Measurements from ENCODE around the gene SEZ6L2. TPM values are rescaled to one million over a fixed set of nuclear protein-coding genes. Genes with fewer than 3 reads are reported as not detected.
A peak's percentile ranks its signal among the peaks of the same experiment; 100 is the strongest.

Gene SEZ6L2
- total and polyA plus RNA-seq, 2 of the 13 experiments (the other 11 are each of a cell fraction or from before 2014, with no cell fraction given), result 14.9 to 16.9 TPM

DNA sequence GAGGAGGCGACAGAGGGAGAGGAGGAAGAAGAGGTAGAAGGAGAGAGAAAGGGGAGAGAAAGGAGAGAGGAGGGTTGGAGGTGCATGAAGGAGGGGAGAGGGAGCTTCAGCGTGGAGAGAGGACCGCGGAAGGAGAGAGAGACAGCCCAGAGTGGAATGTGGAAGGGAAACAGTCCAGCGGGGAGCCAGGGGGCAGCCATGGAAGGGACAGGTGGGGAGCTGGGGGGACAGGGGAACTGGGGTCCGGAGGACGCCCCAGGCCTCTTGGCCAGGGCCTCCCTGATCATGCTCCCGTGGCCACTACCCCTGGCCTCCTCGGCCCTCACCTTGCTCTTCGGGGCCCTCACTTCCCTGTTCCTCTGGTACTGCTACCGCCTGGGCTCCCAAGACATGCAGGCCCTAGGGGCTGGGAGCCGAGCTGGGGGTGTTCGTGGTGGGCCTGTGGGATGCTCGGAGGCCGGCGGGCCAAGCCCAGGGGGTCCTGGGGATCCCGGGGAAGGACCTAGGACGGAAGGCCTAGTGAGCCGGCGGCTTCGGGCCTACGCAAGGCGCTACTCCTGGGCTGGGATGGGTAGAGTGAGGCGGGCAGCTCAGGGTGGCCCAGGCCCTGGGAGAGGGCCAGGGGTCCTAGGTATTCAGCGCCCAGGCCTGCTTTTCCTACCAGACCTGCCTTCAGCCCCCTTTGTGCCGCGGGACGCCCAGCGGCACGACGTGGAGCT is 1.7 kb upstream of the SEZ6L2 start (continued):
- TF ChIP-seq, protein P1, sequence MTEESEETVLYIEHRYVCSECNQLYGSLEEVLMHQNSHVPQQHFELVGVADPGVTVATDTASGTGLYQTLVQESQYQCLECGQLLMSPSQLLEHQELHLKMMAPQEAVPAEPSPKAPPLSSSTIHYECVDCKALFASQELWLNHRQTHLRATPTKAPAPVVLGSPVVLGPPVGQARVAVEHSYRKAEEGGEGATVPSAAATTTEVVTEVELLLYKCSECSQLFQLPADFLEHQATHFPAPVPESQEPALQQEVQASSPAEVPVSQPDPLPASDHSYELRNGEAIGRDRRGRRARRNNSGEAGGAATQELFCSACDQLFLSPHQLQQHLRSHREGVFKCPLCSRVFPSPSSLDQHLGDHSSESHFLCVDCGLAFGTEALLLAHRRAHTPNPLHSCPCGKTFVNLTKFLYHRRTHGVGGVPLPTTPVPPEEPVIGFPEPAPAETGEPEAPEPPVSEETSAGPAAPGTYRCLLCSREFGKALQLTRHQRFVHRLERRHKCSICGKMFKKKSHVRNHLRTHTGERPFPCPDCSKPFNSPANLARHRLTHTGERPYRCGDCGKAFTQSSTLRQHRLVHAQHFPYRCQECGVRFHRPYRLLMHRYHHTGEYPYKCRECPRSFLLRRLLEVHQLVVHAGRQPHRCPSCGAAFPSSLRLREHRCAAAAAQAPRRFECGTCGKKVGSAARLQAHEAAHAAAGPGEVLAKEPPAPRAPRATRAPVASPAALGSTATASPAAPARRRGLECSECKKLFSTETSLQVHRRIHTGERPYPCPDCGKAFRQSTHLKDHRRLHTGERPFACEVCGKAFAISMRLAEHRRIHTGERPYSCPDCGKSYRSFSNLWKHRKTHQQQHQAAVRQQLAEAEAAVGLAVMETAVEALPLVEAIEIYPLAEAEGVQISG (CRISPR knock-in tag; IDR thresholded peaks at IDR 0.05), result peak; percentile 57
- TF ChIP-seq, protein P2, sequence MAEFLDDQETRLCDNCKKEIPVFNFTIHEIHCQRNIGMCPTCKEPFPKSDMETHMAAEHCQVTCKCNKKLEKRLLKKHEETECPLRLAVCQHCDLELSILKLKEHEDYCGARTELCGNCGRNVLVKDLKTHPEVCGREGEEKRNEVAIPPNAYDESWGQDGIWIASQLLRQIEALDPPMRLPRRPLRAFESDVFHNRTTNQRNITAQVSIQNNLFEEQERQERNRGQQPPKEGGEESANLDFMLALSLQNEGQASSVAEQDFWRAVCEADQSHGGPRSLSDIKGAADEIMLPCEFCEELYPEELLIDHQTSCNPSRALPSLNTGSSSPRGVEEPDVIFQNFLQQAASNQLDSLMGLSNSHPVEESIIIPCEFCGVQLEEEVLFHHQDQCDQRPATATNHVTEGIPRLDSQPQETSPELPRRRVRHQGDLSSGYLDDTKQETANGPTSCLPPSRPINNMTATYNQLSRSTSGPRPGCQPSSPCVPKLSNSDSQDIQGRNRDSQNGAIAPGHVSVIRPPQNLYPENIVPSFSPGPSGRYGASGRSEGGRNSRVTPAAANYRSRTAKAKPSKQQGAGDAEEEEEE (CRISPR knock-in tag; IDR thresholded peaks at IDR 0.05; ENCODE audit: borderline replicate concordance), result no peak
- TF ChIP-seq ZNF605 (CRISPR knock-in tag; IDR thresholded peaks at IDR 0.05) (peak; percentile 82), STAG1 (CRISPR knock-in tag; IDR thresholded peaks at IDR 0.05) (no peak), PHB2 (IDR thresholded peaks at IDR 0.05; ENCODE audit: partially characterized antibody) (peak; percentile 18), PCBP1 (IDR thresholded peaks at IDR 0.05; ENCODE audit: borderline replicate concordance, low read depth, low read length) (0 out of 2 replicates have a peak, but pooled peaks have one; percentile 50), PAWR (CRISPR knock-in tag; IDR thresholded peaks at IDR 0.05; ENCODE audit: borderline replicate concordance) (0 out of 2 replicates have a peak, but pooled peaks have one; percentile 89), NRL (CRISPR knock-in tag; IDR thresholded peaks at IDR 0.05; ENCODE audit: borderline replicate concordance) (peak; percentile 57), ZNF883 (CRISPR knock-in tag; IDR thresholded peaks at IDR 0.05; ENCODE audit: not compliant biosample characterization) (no peak), HNRNPLL (IDR thresholded peaks at IDR 0.05; ENCODE audit: low read depth, low read length, poor library complexity, severe bottlenecking) (peak; percentile 60), ZSCAN21 (CRISPR knock-in tag; IDR thresholded peaks at IDR 0.05; ENCODE audit: borderline replicate concordance) (peak; percentile 31; the same call in 1 of the 2 replicates), ZNF251 (CRISPR knock-in tag; IDR thresholded peaks at IDR 0.05) (0 out of 2 replicates have a peak, but pooled peaks have one; percentile 3), ZNF687 (CRISPR knock-in tag; IDR thresholded peaks at IDR 0.05) (peak; percentile 58), EED (CRISPR knock-in tag; IDR thresholded peaks at IDR 0.05) (no peak; the same call in none of the 2 replicates), ZNF441 (CRISPR knock-in tag; IDR thresholded peaks at IDR 0.05; ENCODE audit: borderline replicate concordance) (0 out of 2 replicates have a peak, but pooled peaks have one; percentile 51), MIER3 (CRISPR knock-in tag; IDR thresholded peaks at IDR 0.05; ENCODE audit: borderline replicate concordance) (0 out of 2 replicates have a peak, but pooled peaks have one; percentile 19), ZNF556 (CRISPR knock-in tag; IDR thresholded peaks at IDR 0.05; ENCODE audit: borderline replicate concordance) (0 out of 2 replicates have a peak, but pooled peaks have one; percentile 2)
- TF ChIP-seq, protein P3, sequence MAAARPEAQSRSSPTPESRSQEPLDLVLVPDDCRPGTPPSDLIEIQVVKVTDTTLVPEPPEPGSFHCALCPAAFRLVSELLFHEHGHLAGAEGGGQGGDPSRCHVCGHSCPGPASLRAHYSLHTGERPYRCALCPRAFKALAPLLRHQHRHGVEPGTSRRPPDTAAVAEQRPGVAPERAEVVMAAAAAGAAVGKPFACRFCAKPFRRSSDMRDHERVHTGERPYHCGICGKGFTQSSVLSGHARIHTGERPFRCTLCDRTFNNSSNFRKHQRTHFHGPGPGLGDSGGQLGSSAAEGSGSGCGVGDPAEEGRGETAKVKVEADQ (CRISPR knock-in tag; IDR thresholded peaks at IDR 0.05; ENCODE audit: borderline replicate concordance), result peak; percentile 55; the same call in 1 of the 2 replicates

Measured in HepG2 (cell line).